SK-N-MC (cell line): ENCODE results near the gene SLC9A3.

Experiments used
- EZH2 ChIP-seq: fragments of 200-600 bp; sonication (generic); IDR thresholded peaks from one replicate; pipeline ENCODE4 v1.6.1; 2017; ENCODE audit warnings: antibody characterized with exemption
- FOXP2 ChIP-seq: optimal IDR thresholded peaks from 2 replicates; pipeline ENCODE3; 2011; ENCODE audit warnings: mild to moderate bottlenecking, moderate library complexity; ENCODE audit not compliant: insufficient read depth; ENCODE audit errors: extremely low read length, control extremely low read depth
- POLR2AphosphoS5 ChIP-seq: IDR thresholded peaks from 2 replicates; pipeline ENCODE4 v1.6.1; 2012; ENCODE audit warnings: mild to moderate bottlenecking, low read depth, low read length, borderline replicate concordance

GRCh38 chr5:523441-524222, 617 bp downstream of the SLC9A3 start:
- TF ChIP-seq EZH2, result no peak
- TF ChIP-seq POLR2AphosphoS5, result no peak
- TF ChIP-seq FOXP2, result no peak
